Measurements from ENCODE around the gene KRTAP2-4. TPM values are rescaled to one million over a fixed set of nuclear protein-coding genes. Genes with fewer than 3 reads are reported as not detected.

Gene KRTAP2-4
- total RNA-seq, 1 experiment from 2014 or later: not detected

DNA sequence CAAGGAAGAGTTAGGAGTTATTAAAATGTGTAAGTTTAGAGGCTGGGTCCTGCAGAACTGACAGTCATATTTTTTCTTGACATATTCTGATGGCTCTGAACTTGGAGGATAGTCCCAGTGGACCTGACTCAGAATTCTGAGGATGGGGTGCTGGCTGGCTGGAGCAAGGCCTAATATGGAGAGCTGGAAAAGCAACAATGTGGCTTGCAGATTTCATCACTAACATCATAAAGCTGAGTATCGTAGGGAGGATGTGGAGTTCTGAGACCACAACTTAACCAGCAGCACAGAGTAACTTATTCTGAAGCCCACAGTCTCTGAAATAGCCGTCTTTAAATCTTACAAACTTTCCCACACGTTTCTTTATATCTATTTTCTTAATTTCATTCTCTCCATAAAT, 41.0 kb downstream of the KRTAP2-4 start:
- Histone ChIP-seq H3K27me3 (ENCODE audit: insufficient read depth, low read length) (no peaks in the 10 kb centered on the region), H3K4me2 (ENCODE audit: insufficient read depth, insufficient read length, low read length) (no peak overlapping the region), H2BK20ac (ENCODE audit: low read depth, low read length, poor library complexity, severe bottlenecking) (no peak overlapping the region), H2AFZ (ENCODE audit: low read length) (no peak overlapping the region), H3K18ac (ENCODE audit: insufficient read length, low read depth, low read length) (no peak overlapping the region), H2BK120ac (ENCODE audit: low read depth, low read length, poor library complexity, severe bottlenecking) (no peak overlapping the region), H2BK15ac (ENCODE audit: low read depth, low read length) (no peak overlapping the region), H3K9ac (ENCODE audit: extremely low read depth, insufficient read length, low read length) (no peak overlapping the region), H4K91ac (ENCODE audit: insufficient read length, low read depth, low read length) (no peak overlapping the region), H3K23ac (ENCODE audit: insufficient read length, low read depth, low read length) (no peak overlapping the region), H2BK12ac (ENCODE audit: insufficient read length, low read depth, low read length) (no peak overlapping the region), H4K8ac (replicated peaks; ENCODE audit: insufficient read length, low read depth, low read length) (no peak overlapping the region), H4K20me1 (ENCODE audit: control insufficient read depth, insufficient read depth, insufficient read length) (no peaks in the 10 kb centered on the region), H3K79me1 (ENCODE audit: insufficient read depth, low read depth, low read length, poor library complexity, severe bottlenecking) (no peaks in the 10 kb centered on the region), H3K14ac (ENCODE audit: insufficient read depth, low read length) (no peak overlapping the region), H3K4ac (ENCODE audit: low read depth, low read length) (no peak overlapping the region), H3K23me2 (ENCODE audit: insufficient read length, low read depth, low read length, poor library complexity, severe bottlenecking) (no peaks in the 10 kb centered on the region), H2BK5ac (ENCODE audit: insufficient read length, low read length) (no peak overlapping the region), H2AK5ac (ENCODE audit: insufficient read length, low read length) (no peak overlapping the region), H3K9me3 (ENCODE audit: control insufficient read depth, low read depth, low read length) (no peaks in the 10 kb centered on the region), H3T11ph (ENCODE audit: low read length) (no peak overlapping the region), H3K27ac (ENCODE audit: insufficient read length, low read depth, low read length) (no peak overlapping the region), H3K56ac (ENCODE audit: insufficient read length, low read depth, low read length) (no peak overlapping the region), H4K5ac (ENCODE audit: insufficient read length, low read depth, low read length) (no peak overlapping the region), H3K4me1 (ENCODE audit: insufficient read depth, low read length) (no peaks in the 10 kb centered on the region), H3K79me2 (ENCODE audit: insufficient read depth, low read length) (no peaks in the 10 kb centered on the region)
- Mint-ChIP-seq H3K27ac (no peak overlapping the region), H3K36me3 (ENCODE audit: insufficient read depth in 1 of 3, low read depth in 3 of 3) (no peaks in the 10 kb centered on the region), H3K27me3 (ENCODE audit: low read depth) (peaks cover 5% of the 10 kb centered on the region; the same call in 1 of the 2 replicates), H3K9me3 (peaks cover 0 to 3% of the 10 kb centered on the region in 2 experiments; a peak in 1 of 5 replicates), H3K4me3 (no peak overlapping the region), H3K4me1 (no peaks in the 10 kb centered on the region)
- no peak for TF ChIP-seq CTCF (conservative IDR thresholded peaks at IDR 0.05)
- WGBS (ENCODE audit: extremely low coverage, insufficient read length, low lambda C conversion rate): 100% methylated on average over 2 of the region's 3 CpGs
- no peak for DNase-seq
